ENCODE data around the gene ANKRD29. TPM values are rescaled to one million over a fixed set of nuclear protein-coding genes. Genes with fewer than 3 reads are reported as not detected.
"Not testable (repeated sequence)": the region's sequence is repeated elsewhere in the genome, so short reads cannot be mapped to it uniquely, and the experiment has no call there.

ANKRD29 gene
- total RNA-seq, 1 donor from 2014 or later: 3.1 TPM

- DNase-seq (ENCODE audit: low spot score): no peak
Observed at GRCh38 chr18:23645568-23646175, 17.0 kb downstream of the ANKRD29 start.

- no peak for DNase-seq (ENCODE audit: low spot score)
Observed at GRCh38 chr18:23643815-23644490, 18.8 kb downstream of the ANKRD29 start.

- DNase-seq (ENCODE audit: low spot score): no peak
Observed at GRCh38 chr18:23641937-23642666, 20.6 kb downstream of the ANKRD29 start.

- DNase-seq (ENCODE audit: low spot score): no peak
Observed at GRCh38 chr18:23641143-23641720, 21.5 kb downstream of the ANKRD29 start.

- no peak for DNase-seq (ENCODE audit: low spot score)
Observed at GRCh38 chr18:23640052-23640451, 22.7 kb downstream of the ANKRD29 start.

GRCh38 chr18:23636433-23636832 is 26.3 kb downstream of the ANKRD29 start:
- not testable (repeated sequence) for DNase-seq (ENCODE audit: low spot score)

GRCh38 chr18:23636071-23636399 is 26.7 kb downstream of the ANKRD29 start:
- no peak for DNase-seq (ENCODE audit: low spot score)

- DNase-seq (ENCODE audit: low spot score): no peak
Observed at GRCh38 chr18:23635283-23636070, 27.2 kb downstream of the ANKRD29 start.

GRCh38 chr18:23634692-23635091 is 28.0 kb downstream of the ANKRD29 start:
- DNase-seq (ENCODE audit: low spot score): no peak

- DNase-seq (ENCODE audit: low spot score): no peak
Observed at GRCh38 chr18:23632615-23633014, 30.1 kb downstream of the ANKRD29 start.

- no peak for DNase-seq (ENCODE audit: low spot score)
Observed at GRCh38 chr18:23631746-23632145, 31.0 kb downstream of the ANKRD29 start.

GRCh38 chr18:23631312-23631711 is 31.4 kb downstream of the ANKRD29 start:
- DNase-seq (ENCODE audit: low spot score): no peak

- peak; percentile 70 for DNase-seq (ENCODE audit: low spot score)
Observed at GRCh38 chr18:23629444-23629946, 33.2 kb downstream of the ANKRD29 start.

GRCh38 chr18:23627970-23628369 is 34.7 kb downstream of the ANKRD29 start:
- no peak for DNase-seq (ENCODE audit: low spot score)

- peak; percentile 40 for DNase-seq (ENCODE audit: low spot score)
Observed at GRCh38 chr18:23627321-23627720, 35.4 kb downstream of the ANKRD29 start.

GRCh38 chr18:23626451-23627279 is 36.0 kb downstream of the ANKRD29 start:
- no peak for DNase-seq (ENCODE audit: low spot score)

- no peak for DNase-seq (ENCODE audit: low spot score)
Observed at GRCh38 chr18:23623040-23623439, 39.7 kb downstream of the ANKRD29 start.

- no peak for DNase-seq (ENCODE audit: low spot score)
Observed at GRCh38 chr18:23619388-23619881, 43.3 kb downstream of the ANKRD29 start.

GRCh38 chr18:23618862-23619387 is 43.8 kb downstream of the ANKRD29 start:
- no peak for DNase-seq (ENCODE audit: low spot score)

GRCh38 chr18:23617412-23618014 is 45.2 kb downstream of the ANKRD29 start:
- no peak for DNase-seq (ENCODE audit: low spot score)
